ENCODE results near the gene NUP205.

NUP205 gene

DNA sequence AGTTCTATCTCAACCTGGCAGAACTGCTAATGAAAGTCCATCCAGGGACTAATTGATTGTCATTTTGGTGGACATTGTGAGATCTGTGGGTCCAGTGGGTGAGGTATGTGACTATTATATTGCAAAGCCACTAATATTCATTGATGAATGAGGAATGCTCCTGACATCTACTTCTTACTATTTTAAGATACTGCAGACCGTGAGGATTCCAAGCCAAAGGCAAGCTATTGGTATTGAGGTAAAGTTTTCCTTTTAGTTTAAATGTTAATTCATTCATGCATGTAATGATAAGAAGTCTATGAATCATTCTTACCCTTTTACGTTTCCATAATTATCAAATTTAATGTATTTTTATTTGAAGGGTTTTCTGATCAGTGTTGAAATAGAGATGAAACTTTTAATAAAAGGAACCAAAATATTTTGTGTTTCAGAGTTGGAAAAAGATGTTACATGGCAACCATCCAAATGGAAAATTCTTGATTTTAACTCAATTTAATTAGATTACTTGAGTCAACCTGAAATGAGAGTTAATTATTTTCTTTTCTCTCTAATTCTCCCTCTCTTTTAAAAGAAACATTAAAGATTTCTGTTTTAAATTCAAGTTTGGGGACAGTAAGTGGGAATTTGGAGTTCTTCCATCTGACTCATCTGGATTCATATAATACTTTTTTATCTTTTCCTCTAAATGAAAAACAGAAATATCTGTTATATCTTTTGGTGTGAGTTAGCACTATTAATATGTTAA is 39.6 kb downstream of the NUP205 start:
- TF ChIP-seq, protein P1, sequence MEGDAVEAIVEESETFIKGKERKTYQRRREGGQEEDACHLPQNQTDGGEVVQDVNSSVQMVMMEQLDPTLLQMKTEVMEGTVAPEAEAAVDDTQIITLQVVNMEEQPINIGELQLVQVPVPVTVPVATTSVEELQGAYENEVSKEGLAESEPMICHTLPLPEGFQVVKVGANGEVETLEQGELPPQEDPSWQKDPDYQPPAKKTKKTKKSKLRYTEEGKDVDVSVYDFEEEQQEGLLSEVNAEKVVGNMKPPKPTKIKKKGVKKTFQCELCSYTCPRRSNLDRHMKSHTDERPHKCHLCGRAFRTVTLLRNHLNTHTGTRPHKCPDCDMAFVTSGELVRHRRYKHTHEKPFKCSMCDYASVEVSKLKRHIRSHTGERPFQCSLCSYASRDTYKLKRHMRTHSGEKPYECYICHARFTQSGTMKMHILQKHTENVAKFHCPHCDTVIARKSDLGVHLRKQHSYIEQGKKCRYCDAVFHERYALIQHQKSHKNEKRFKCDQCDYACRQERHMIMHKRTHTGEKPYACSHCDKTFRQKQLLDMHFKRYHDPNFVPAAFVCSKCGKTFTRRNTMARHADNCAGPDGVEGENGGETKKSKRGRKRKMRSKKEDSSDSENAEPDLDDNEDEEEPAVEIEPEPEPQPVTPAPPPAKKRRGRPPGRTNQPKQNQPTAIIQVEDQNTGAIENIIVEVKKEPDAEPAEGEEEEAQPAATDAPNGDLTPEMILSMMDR (IDR thresholded peaks at IDR 0.05; ENCODE audit: insufficient read depth, low read length, missing control alignments), result no peak
- DNase-seq (ENCODE audit: low read depth, low spot score), result no peak
- ChIA-PET CTCF (interaction anchor here (1.0 to 4.0 kb wide), 6 partner anchors 10 to 316 kb away, joined by 3 to 16 read pairs (median 6); no protein-coding TSS in a partner anchor), POLR2A (no interaction called here)
- H3K4me3 ChIP-seq (ENCODE audit: low read depth, low read length), result no peak overlapping the region

DNA sequence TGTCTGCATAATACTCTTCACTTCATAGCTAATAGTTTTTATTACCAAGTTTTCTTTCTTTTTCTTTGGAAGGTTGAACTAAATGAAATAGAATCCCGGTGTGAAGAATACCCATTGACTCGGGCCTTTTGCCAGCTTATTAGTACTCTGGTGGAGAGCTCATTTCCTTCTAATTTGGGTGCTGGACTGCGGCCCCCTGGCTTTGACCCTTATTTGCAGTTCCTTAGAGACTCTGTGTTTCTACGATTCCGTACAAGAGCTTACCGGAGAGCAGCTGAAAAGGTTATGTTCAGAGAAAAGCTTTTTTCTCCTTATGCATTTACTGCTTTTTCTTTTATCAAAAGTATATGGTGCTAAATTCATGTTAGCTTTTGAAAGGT is 40.2 kb downstream of the NUP205 start:
- TF ChIP-seq, protein P1 (IDR thresholded peaks at IDR 0.05; ENCODE audit: insufficient read depth, low read length, missing control alignments), result no peak
- ChIA-PET CTCF (interaction anchor here (1.3 to 4.0 kb wide), 5 partner anchors 11 to 316 kb away, joined by 4 to 16 read pairs (median 6); no protein-coding TSS in a partner anchor), POLR2A (no interaction called here)
- H3K4me3 ChIP-seq (ENCODE audit: low read depth, low read length), result no peak overlapping the region
- DNase-seq (ENCODE audit: low read depth, low spot score), result no peak

DNA sequence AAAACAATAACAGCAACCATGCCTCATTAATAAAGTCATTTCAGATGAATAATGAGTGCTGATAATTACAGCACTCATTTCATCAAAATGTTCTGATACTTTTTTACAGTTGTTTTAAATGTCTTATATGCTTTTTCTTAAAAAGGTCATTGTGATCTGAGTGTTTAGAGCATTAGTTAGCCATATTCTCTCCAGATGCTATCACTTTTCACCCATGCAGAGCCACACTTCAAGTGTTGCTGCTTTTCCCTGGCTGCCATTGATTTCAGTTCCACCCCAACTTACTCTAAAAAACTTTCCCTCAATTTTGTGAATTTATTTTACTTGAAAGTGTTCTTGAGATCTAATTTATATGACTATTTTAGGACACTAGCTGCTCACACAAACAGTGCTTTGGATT is 41.8 kb downstream of the NUP205 start:
- ChIA-PET POLR2A (no interaction called here), CTCF (interaction anchor here (1.4 to 4.0 kb wide), 3 partner anchors 318 to 325 kb away, joined by 4 to 16 read pairs (median 5); no protein-coding TSS in a partner anchor)
- no peak for DNase-seq (ENCODE audit: low read depth, low spot score)

DNA sequence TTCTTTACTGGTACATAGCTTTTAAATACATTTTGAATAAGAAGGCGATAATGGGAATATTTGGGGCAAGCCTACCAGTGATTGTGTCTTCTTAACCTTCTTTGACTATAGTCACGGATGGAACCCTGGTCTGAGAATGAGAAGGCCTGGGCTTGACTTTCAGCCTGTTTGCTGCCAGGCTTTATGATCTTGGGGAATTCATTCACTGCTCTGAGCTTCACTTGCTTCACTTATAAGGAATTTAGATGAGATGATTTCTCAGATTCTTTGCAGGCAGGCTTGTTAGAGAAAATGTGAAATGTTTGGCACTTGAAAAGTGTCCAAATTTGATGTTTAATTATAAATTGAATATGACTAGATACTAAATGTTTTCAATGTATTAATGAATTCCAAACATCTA is 42.5 kb downstream of the NUP205 start:
- TF ChIP-seq, protein P1 (IDR thresholded peaks at IDR 0.05; ENCODE audit: insufficient read depth, low read length, missing control alignments), result no peak
- DNase-seq (ENCODE audit: low read depth, low spot score), result no peak
- ChIA-PET POLR2A (no interaction called here), CTCF (interaction anchor here (1.4 to 4.0 kb wide), 5 partner anchors 21 to 325 kb away, joined by 3 to 28 read pairs (median 5); no protein-coding TSS in a partner anchor)
- H3K4me3 ChIP-seq (ENCODE audit: low read depth, low read length), result no peak overlapping the region

More for the DNA sequence above, 41.8 kb downstream of the NUP205 start:
- TF ChIP-seq, protein P1 (IDR thresholded peaks at IDR 0.05; ENCODE audit: insufficient read depth, low read length, missing control alignments), result no peak
- H3K4me3 ChIP-seq (ENCODE audit: low read depth, low read length), result no peak overlapping the region

DNA sequence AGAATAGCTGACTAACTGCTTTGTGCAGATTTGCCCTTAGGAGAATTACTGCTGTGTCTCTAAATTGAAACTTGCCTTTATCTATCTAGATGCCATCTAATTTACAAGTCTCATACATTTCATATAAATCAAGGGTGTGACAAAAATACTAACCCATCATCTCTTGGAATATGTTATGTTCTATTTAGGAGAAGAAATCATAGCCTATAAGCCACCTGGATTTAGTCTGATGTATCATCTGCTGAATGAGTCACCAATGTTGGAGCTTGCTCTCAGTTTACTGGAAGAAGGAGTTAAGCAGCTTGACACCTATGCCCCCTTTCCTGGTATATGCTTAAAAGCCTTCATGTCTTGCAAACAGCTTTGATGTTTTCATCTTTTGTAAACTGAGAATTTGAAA is 43.5 kb downstream of the NUP205 start:
- TF ChIP-seq, protein P1 (IDR thresholded peaks at IDR 0.05; ENCODE audit: insufficient read depth, low read length, missing control alignments), result no peak
- ChIA-PET CTCF (interaction anchor here (1.6 to 3.9 kb wide), 3 partner anchors 20 to 327 kb away, joined by 3 to 28 read pairs (median 9); no protein-coding TSS in a partner anchor), POLR2A (no interaction called here)
- no peak overlapping the region for H3K4me3 ChIP-seq (ENCODE audit: low read depth, low read length)
- no peak for DNase-seq (ENCODE audit: low read depth, low spot score)

DNA sequence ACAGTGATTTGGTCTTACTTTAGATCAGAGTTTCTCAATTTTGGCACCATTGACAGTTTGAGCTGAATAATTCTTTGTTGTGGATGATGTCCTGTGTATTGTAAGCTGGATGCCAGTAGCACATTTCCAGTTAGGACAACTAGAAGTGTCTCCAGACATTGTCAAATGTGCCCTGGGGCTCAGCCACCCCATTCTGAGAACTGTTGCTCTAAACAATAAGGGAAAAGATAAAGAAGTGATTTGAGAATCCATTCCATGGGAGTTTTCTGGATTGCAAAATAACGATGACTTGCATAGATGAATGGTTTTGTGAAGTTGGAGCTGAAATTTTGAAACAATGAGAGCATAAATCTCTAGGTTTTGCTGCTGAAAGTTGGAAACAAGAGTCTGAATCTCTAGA is 44.6 kb downstream of the NUP205 start:
- CTCF ChIA-PET, result interaction anchor here (0.7 to 3.9 kb wide), 8 partner anchors 8 to 328 kb away, joined by 3 to 28 read pairs (median 5); no protein-coding TSS in a partner anchor
- H3K4me3 ChIP-seq (ENCODE audit: low read depth, low read length), result no peak overlapping the region
- no peak for DNase-seq (ENCODE audit: low read depth, low spot score)
- POLR2A ChIA-PET, result no interaction called here
- TF ChIP-seq, protein P1 (IDR thresholded peaks at IDR 0.05; ENCODE audit: insufficient read depth, low read length, missing control alignments), result no peak
